CD8-positive, alpha-beta memory T cell (primary cell): ENCODE data around the gene C17orf67. TPM values are rescaled to one million over a fixed set of nuclear protein-coding genes. Genes with fewer than 3 reads are reported as not detected.

ENCODE experiments used
- CTCF ChIA-PET: fragments of 350-600 bp; sonication (Branson Sonifier 250); formaldehyde crosslinking; loops from one replicate; lab custom pipeline; 2021; ENCODE audit warnings: antibody characterized with exemption; lab: Charles Lee
- POLR2A ChIA-PET: fragments of 350-600 bp; sonication (Branson Sonifier 250); formaldehyde crosslinking; loops from one replicate; lab custom pipeline; 2021; ENCODE audit warnings: antibody characterized with exemption; lab: Charles Lee
- DNase-seq, 5 donors: peaks; one replicate each; pipeline versions ENCODE4 v3.0.0 to v3.0.0-alpha.2; 2020 to 2022; ENCODE audit warnings: mixed read lengths in 1 of 5
- H3K27ac ChIP-seq: one replicate; pipeline ENCODE4 v1.7.0; 2013; ENCODE audit warnings: low read depth, mild to moderate bottlenecking, low read length, moderate library complexity
- H3K27me3 ChIP-seq: 2 replicates; pipeline ENCODE4 v1.7.0; 2013; ENCODE audit warnings: low read length, mild to moderate bottlenecking; ENCODE audit not compliant: insufficient read depth, poor library complexity, severe bottlenecking
- H3K36me3 ChIP-seq: 2 replicates; pipeline ENCODE4 v1.7.0; 2013; ENCODE audit warnings: mild to moderate bottlenecking, low read length, moderate library complexity; ENCODE audit not compliant: insufficient read depth
- H3K4me1 ChIP-seq: 2 replicates; pipeline ENCODE4 v1.7.0; 2013; ENCODE audit warnings: mild to moderate bottlenecking, low read length, moderate library complexity; ENCODE audit not compliant: insufficient read depth
- H3K4me3 ChIP-seq: 2 replicates; pipeline ENCODE4 v1.7.0; 2013; ENCODE audit warnings: mild to moderate bottlenecking, low read length
- H3K9me3 ChIP-seq: 2 replicates; pipeline ENCODE4 v1.7.0; 2013; ENCODE audit warnings: mild to moderate bottlenecking, low read length
- H3K27ac Mint-ChIP-seq, 8 donors: one replicate each; pipeline ENCODE4 v1.8.0; 2020 to 2021; ENCODE audit warnings: mixed read lengths in 8 of 8, mild to moderate bottlenecking in 6 of 8, inconsistent platforms in 3 of 8, moderate library complexity in 3 of 8
- H3K27me3 Mint-ChIP-seq, 2 donors: one replicate each; pipeline ENCODE4 v1.8.0; 2020 to 2021; ENCODE audit warnings: mixed read lengths in 2 of 2, mild to moderate bottlenecking in 1 of 2, moderate library complexity in 1 of 2
- H3K36me3 Mint-ChIP-seq, 3 donors: one replicate each; pipeline ENCODE4 v1.8.0; 2020 to 2021; ENCODE audit warnings: mixed read lengths in 3 of 3, inconsistent platforms in 1 of 3, mild to moderate bottlenecking in 1 of 3
- H3K4me1 Mint-ChIP-seq, 3 donors: one replicate each; pipeline ENCODE4 v1.8.0; 2020 to 2021; ENCODE audit warnings: mixed read lengths in 3 of 3, inconsistent platforms in 1 of 3, mild to moderate bottlenecking in 1 of 3
- H3K4me3 Mint-ChIP-seq, 7 donors: one replicate each; pipeline ENCODE4 v1.8.0; 2020 to 2021; ENCODE audit warnings: mixed read lengths in 7 of 7, mild to moderate bottlenecking in 6 of 7, moderate library complexity in 4 of 7, inconsistent platforms in 2 of 7
- H3K9me3 Mint-ChIP-seq, 5 donors: one replicate each; pipeline ENCODE4 v1.8.0; 2020 to 2022; ENCODE audit warnings: mixed read lengths in 5 of 5, mild to moderate bottlenecking in 3 of 5, moderate library complexity in 2 of 5, inconsistent platforms in 1 of 5
- polyA plus RNA-seq: library from polyadenylated mRNA; unstranded; fragments of 300-500 nt; fragmentation: Illumina TruSeq; gene quantifications from one replicate; pipeline ENCODE4 v1.2.3, GENCODE V29; 2021
- total RNA-seq, 2 experiments: library from RNA; stranded (reverse); gene quantifications; one replicate each; pipeline ENCODE4 v1.2.3, GENCODE V29; 2021

Gene C17orf67
- total and polyA plus RNA-seq, 3 experiments from 2014 or later, result 2.5 to 4.6 (median 3.2) TPM

DNA sequence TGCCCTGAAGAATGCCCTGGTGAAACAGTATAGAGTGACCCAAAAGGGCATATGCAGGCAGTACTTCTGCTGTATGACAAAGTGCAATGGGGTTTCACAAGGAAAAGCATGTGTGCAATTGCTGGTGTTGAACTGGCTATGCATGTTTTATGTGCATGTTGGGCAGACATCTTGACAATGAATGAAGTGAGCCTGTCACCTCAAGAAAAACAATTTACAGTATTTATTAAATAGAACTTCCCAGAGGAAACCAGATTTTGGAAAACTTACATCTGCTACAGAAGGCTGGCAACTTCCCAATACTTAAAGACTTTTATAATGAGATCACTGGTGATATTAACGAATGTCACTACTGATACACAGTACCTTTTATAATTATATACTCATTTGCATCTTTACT lies 30.6 kb downstream of the C17orf67 start:
- no peaks in the 10 kb centered on the region for H3K4me1 ChIP-seq
- H3K4me3 ChIP-seq, result no peak overlapping the region
- no peak overlapping the region for H3K27ac ChIP-seq
- POLR2A ChIA-PET, result no interaction called here
- no peak for DNase-seq
- no peak overlapping the region for H3K27ac Mint-ChIP-seq
- H3K36me3 Mint-ChIP-seq, result peaks cover 0 to 12% (median 11%) of the 10 kb centered on the region in 3 donors
- H3K27me3 Mint-ChIP-seq, result no peaks in the 10 kb centered on the region
- CTCF ChIA-PET, result no interaction called here
- H3K4me1 Mint-ChIP-seq, result no peaks in the 10 kb centered on the region
- H3K4me3 Mint-ChIP-seq, result no peak overlapping the region
- no peaks in the 10 kb centered on the region for H3K27me3 ChIP-seq
- no peaks in the 10 kb centered on the region for H3K36me3 ChIP-seq
- H3K9me3 Mint-ChIP-seq, result no peaks in the 10 kb centered on the region
- H3K9me3 ChIP-seq, result no peaks in the 10 kb centered on the region

DNA sequence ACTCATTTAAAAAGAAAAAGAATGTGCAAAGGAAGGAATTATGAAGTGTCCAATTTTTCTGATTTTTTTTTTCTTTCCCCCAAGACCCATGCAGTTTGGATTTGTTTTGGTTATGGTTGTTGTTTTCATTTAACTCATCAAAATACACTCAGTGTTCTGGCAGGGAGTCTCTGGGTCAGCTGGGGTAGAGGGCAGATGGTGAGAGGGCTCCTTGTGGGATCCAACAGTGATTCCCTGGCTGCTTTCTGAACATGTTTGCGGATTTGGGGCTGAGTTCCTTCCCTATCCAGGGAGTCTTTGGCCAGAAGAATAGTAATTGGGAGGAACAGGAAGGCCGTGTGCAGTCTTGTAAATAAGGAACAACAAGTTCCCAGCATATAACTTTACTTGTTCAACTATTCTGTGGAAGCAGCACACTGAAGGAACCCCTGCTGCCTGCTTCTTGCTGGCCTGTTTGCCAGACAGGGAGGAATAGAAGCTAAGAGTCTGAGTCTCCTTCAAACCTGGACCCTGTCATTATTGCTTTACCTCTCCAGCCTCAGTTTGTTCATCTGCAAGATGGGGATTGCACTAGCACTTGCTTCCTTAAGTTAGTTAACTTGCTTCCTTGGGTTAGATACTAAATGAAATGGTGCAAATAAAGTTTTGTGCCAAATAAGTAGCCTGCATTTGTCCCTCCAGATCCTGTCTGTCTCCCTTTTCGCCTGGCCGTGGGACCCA lies 32.1 kb downstream of the C17orf67 start:
- CTCF ChIA-PET, result no interaction called here
- DNase-seq, result no peak

DNA sequence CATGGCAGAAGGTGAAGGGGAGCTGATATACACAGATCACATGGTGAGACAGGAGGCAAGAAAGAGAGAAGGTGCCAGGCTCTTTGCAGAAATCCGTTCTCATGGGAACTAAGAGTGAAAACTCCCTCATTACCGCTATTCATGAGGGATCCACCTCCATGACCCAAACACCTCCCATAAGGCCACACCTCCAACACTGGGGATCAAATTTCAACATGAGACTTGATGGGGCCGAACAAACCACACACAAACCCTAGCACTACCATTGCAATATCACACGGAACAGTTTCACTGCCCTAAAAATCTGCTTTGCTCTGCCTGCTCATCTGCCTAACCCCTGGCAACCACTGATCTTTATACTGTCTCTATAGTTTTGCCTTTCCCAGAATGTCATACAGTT lies 34.8 kb downstream of the C17orf67 start:
- Histone ChIP-seq H3K27me3 (no peaks in the 10 kb centered on the region), H3K4me3 (no peak overlapping the region), H3K27ac (no peak overlapping the region), H3K4me1 (no peaks in the 10 kb centered on the region), H3K36me3 (no peaks in the 10 kb centered on the region), H3K9me3 (no peaks in the 10 kb centered on the region)
- no peaks in the 10 kb centered on the region for H3K4me1 Mint-ChIP-seq
- ChIA-PET POLR2A (no interaction called here), CTCF (no interaction called here)
- no peak overlapping the region for H3K4me3 Mint-ChIP-seq
- no peak for DNase-seq
- peaks cover 0 to 2% of the 10 kb centered on the region in 2 donors for H3K27me3 Mint-ChIP-seq
- H3K36me3 Mint-ChIP-seq, result peaks cover 0 to 10% (median 9%) of the 10 kb centered on the region in 3 donors
- peak overlapping the region in 1 of 8 donors; percentile 18 for H3K27ac Mint-ChIP-seq
- H3K9me3 Mint-ChIP-seq, result no peaks in the 10 kb centered on the region

More for the DNA sequence above, 32.1 kb downstream of the C17orf67 start:
- Mint-ChIP-seq H3K27me3 (peaks cover 0 to 2% of the 10 kb centered on the region in 2 donors), H3K36me3 (peaks cover 0 to 7% (median 3%) of the 10 kb centered on the region in 3 donors), H3K4me1 (no peaks in the 10 kb centered on the region), H3K27ac (no peak overlapping the region), H3K9me3 (no peaks in the 10 kb centered on the region), H3K4me3 (no peak overlapping the region)
- no peak overlapping the region for H3K27ac ChIP-seq
- POLR2A ChIA-PET, result no interaction called here
- H3K4me3 ChIP-seq, result no peak overlapping the region
- no peaks in the 10 kb centered on the region for H3K4me1 ChIP-seq
- no peaks in the 10 kb centered on the region for H3K36me3 ChIP-seq
- no peaks in the 10 kb centered on the region for H3K27me3 ChIP-seq
- H3K9me3 ChIP-seq, result no peaks in the 10 kb centered on the region

DNA sequence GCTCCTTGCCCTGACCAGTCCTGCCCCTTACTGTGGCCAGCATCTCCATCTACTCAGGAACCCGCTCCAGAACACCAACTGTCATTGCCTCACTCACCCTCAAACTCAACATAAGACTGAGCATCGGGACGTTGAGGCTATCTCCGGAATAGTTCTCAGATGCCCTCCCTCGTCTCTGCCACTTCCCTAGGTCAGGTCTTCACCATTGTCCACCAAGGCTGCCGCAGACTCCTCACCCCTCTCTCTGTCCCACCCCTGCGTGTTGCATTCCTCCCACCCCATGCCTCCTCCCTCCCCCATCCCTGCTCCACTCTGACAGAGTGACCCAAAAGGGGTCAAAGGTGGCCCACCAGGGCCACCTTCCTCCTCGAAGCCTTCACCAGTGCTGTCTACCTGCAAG lies 37.2 kb downstream of the C17orf67 start:
- no peak overlapping the region for H3K27ac Mint-ChIP-seq

DNA sequence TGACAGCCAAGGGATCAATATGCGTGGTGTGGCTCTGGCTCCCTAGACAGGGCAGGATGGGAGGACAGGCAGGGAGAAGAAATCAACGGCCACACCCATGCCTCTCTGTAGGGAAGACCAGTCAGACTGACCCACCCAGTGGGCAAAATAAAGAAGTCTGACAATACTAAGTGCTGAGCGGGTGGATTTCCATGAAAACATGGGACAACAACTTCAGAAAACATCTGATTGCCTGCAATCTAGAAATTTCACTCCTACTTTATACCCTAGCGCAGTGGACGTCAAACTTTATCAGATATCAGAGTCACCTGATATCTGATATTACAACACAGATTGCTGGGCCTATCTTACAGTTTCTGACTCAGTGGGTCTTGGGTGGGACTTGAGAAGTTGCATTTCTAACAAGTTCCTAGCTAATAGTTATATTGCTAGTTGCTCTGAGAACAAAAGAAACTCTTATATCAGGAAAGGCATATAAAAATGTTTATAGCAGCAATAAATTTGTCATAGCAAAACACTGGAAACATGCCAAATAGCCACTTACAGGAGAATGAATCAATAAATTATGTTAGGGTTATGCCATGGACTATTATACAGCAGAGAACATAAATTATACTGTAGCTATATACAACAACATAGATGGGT lies 38.4 kb downstream of the C17orf67 start:
- H3K9me3 Mint-ChIP-seq, result no peaks in the 10 kb centered on the region
- Histone ChIP-seq H3K4me1 (no peaks in the 10 kb centered on the region), H3K36me3 (no peaks in the 10 kb centered on the region), H3K4me3 (no peak overlapping the region), H3K9me3 (no peaks in the 10 kb centered on the region), H3K27me3 (no peaks in the 10 kb centered on the region), H3K27ac (no peak overlapping the region)
- no peak overlapping the region for H3K27ac Mint-ChIP-seq
- DNase-seq, result no peak
- peaks cover 10 to 12% (median 10%) of the 10 kb centered on the region in 3 donors for H3K36me3 Mint-ChIP-seq
- no peaks in the 10 kb centered on the region for H3K4me1 Mint-ChIP-seq
- H3K4me3 Mint-ChIP-seq, result no peak overlapping the region
- H3K27me3 Mint-ChIP-seq, result peaks cover 0 to 2% of the 10 kb centered on the region in 2 donors
- CTCF ChIA-PET, result no interaction called here
- POLR2A ChIA-PET, result no interaction called here

More for the DNA sequence above, 37.2 kb downstream of the C17orf67 start:
- no peaks in the 10 kb centered on the region for H3K4me1 ChIP-seq
- POLR2A ChIA-PET, result no interaction called here
- Mint-ChIP-seq H3K9me3 (no peaks in the 10 kb centered on the region), H3K4me3 (no peak overlapping the region), H3K36me3 (peaks cover 10 to 13% (median 12%) of the 10 kb centered on the region in 3 donors), H3K27me3 (peaks cover 0 to 2% of the 10 kb centered on the region in 2 donors), H3K4me1 (no peaks in the 10 kb centered on the region)
- no peaks in the 10 kb centered on the region for H3K9me3 ChIP-seq
- no peak overlapping the region for H3K27ac ChIP-seq
- no peak overlapping the region for H3K4me3 ChIP-seq
- H3K27me3 ChIP-seq, result no peaks in the 10 kb centered on the region
- CTCF ChIA-PET, result no interaction called here
- DNase-seq, result no peak
- H3K36me3 ChIP-seq, result no peaks in the 10 kb centered on the region

DNA sequence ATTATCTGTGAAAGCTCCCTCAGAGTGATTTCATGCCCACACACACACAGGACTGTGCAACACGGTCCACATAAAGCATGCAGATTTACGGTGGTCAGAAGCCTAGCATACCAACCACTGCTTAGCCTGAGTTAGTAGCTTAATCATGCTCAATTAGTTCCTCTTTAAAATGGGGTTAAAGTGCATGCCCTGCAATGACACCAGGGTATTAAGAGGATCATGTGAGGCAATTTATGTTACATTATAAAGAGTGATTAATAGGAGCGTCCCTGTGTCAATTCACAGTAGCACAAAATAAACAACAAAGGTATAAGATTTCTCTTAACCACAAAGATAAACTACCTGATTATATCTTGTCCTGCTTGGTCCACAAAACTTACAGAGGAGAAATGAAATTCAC lies 39.8 kb downstream of the C17orf67 start:
- Mint-ChIP-seq H3K36me3 (peaks cover 8 to 12% (median 9%) of the 10 kb centered on the region in 3 donors), H3K4me1 (no peaks in the 10 kb centered on the region), H3K27ac (peak overlapping the region in 1 of 8 donors; percentile 12), H3K27me3 (peaks cover 0 to 3% of the 10 kb centered on the region in 2 donors), H3K4me3 (no peak overlapping the region), H3K9me3 (no peaks in the 10 kb centered on the region)
- no peak overlapping the region for H3K4me3 ChIP-seq
- no peak for DNase-seq
- no peaks in the 10 kb centered on the region for H3K9me3 ChIP-seq
- no peaks in the 10 kb centered on the region for H3K36me3 ChIP-seq
- ChIA-PET POLR2A (no interaction called here), CTCF (no interaction called here)
- H3K4me1 ChIP-seq, result no peaks in the 10 kb centered on the region
- H3K27ac ChIP-seq, result no peak overlapping the region
- H3K27me3 ChIP-seq, result no peaks in the 10 kb centered on the region

DNA sequence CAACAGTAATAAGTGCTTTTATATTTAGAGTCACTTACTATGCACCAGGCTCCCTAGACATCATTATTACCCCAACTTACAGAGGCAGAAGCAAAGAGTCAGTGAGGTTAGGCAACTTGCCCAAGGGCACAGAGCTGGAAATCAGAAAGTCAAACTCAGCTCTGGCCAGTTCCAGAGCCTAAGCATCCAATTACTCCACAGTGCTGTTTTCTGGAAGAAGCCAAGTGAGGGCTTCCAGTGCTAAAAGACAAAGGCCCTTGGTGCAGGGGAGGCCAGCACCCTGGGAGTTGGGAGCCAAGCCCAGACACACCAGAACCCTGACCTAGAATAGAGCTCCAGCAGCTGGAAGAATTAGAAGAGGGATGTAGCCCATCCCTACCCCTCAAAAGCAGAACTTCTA lies 40.2 kb downstream of the C17orf67 start:
- POLR2A ChIA-PET, result no interaction called here
- H3K4me1 Mint-ChIP-seq, result no peaks in the 10 kb centered on the region

DNA sequence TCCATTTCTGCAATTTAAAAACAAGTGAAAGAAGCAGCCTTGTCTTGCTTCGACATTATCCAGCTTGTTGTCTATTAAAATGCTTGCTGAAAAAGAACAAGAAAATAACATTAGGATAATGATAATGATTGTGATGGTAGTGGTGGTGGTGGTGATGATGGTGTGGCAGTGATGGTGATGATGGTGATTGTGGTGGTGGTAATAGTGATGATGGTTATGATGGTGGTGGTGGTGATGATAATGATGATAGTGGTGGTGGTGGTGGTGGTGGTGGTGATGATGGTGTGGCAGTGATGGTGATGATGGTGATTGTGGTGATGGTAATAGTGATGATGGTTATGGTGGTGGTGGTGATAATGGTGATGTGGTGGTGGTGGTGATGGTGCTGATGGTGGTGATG lies 41.5 kb downstream of the C17orf67 start:
- Histone ChIP-seq H3K9me3 (no peaks in the 10 kb centered on the region), H3K36me3 (no peaks in the 10 kb centered on the region), H3K4me3 (no peak overlapping the region), H3K27me3 (no peaks in the 10 kb centered on the region), H3K4me1 (no peaks in the 10 kb centered on the region), H3K27ac (no peak overlapping the region)
- H3K4me1 Mint-ChIP-seq, result peaks cover under 1 to 4% (median 2%) of the 10 kb centered on the region in 3 donors
- no peak for DNase-seq
- ChIA-PET POLR2A (no interaction called here), CTCF (interaction anchor here (1.1 kb wide), 1 partner anchor 12 kb away, joined by 3 read pairs; no protein-coding TSS in a partner anchor)
- peaks cover 0 to 3% of the 10 kb centered on the region in 2 donors for H3K27me3 Mint-ChIP-seq
- no peak overlapping the region for H3K4me3 Mint-ChIP-seq
- peaks cover 8 to 12% (median 8%) of the 10 kb centered on the region in 3 donors for H3K36me3 Mint-ChIP-seq
- H3K9me3 Mint-ChIP-seq, result no peaks in the 10 kb centered on the region
- peak overlapping the region in 3 of 8 donors; percentile 13 to 97 (median 56) for H3K27ac Mint-ChIP-seq

More for the DNA sequence above, 40.2 kb downstream of the C17orf67 start:
- Mint-ChIP-seq H3K4me3 (no peak overlapping the region), H3K36me3 (peaks cover 8 to 12% (median 8%) of the 10 kb centered on the region in 3 donors), H3K9me3 (no peaks in the 10 kb centered on the region), H3K27me3 (peaks cover 0 to 4% of the 10 kb centered on the region in 2 donors), H3K27ac (no peak overlapping the region)
- DNase-seq, result no peak
- Histone ChIP-seq H3K36me3 (no peaks in the 10 kb centered on the region), H3K4me3 (no peak overlapping the region), H3K9me3 (no peaks in the 10 kb centered on the region), H3K27me3 (no peaks in the 10 kb centered on the region), H3K4me1 (no peaks in the 10 kb centered on the region), H3K27ac (no peak overlapping the region)
- CTCF ChIA-PET, result no interaction called here
